HG03575 (cell line): ENCODE measurements around the gene CHD5.
A peak's percentile ranks its signal among the peaks of the same experiment; 100 is the strongest.

ENCODE experiments used
- ATAC-seq: cut with Tn5 transposase; IDR thresholded peaks from one replicate; pipeline ENCODE4 v1.9.1; 2021; ENCODE audit not compliant: unreplicated experiment, insufficient number of reproducible peaks, low FRiP score; ENCODE audit errors: extremely low read depth

The CHD5 gene

DNA sequence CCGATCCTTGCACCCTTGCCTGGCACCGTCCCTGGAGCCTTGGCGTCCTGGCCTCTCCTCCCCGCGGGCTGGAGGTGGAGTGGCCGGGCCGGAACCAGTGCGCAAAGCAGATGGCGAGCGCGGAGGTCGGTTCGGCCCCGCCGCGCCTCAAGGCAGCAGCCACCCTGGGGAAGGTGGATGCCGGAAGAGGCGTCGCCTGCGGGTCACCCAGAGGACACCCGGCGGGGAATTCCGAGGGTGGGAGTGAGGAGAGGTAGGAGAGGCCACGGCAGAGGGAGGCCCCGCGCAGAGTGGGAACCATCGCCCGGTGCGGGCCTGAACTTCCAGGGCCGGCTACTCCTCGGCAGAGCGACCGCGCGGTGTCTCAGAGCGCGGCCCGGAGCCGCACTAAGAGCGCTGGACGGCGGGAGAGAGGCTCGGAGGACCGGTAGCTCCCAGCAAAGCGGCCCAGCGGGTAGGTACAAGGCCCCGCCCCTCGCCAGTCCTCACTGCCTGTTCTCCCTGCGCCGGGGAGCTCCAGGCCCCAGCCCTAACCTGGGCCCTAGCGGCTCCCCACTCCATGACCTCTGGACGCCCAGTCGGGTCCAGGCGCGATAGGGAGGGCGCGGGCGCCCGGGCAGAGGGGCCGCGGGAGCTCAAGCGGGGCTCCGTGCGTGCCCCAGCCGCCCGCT is 25.9 kb upstream of the CHD5 start, which contains the start of gene RNF207:
TSS of gene RNF207 (plus strand) at position 271 of the 671 bp plus-strand sequence. CDS start 417 bp downstream, outside the sequence.
- ATAC-seq, result no peak

DNA sequence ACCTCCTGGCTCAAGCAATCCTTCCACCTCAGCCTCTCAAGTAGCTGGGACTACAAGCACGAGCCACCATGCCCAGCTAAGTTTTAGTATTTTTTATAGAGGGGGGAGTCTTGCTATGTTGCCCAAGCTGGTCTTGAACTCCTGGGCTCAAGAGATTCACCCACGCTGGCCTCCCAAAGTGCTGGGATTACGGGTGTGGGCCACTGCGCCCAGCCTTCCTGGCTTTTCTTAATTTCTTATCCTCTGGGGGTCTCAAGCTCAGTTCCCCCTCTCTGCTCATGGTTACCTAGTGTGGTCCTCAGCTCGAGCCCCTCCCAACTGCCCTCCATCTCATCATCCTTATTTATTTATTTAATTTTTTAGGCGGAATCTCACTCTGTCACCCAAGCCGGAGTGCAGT is 22.1 kb upstream of the CHD5 start:
- ATAC-seq, result no peak

DNA sequence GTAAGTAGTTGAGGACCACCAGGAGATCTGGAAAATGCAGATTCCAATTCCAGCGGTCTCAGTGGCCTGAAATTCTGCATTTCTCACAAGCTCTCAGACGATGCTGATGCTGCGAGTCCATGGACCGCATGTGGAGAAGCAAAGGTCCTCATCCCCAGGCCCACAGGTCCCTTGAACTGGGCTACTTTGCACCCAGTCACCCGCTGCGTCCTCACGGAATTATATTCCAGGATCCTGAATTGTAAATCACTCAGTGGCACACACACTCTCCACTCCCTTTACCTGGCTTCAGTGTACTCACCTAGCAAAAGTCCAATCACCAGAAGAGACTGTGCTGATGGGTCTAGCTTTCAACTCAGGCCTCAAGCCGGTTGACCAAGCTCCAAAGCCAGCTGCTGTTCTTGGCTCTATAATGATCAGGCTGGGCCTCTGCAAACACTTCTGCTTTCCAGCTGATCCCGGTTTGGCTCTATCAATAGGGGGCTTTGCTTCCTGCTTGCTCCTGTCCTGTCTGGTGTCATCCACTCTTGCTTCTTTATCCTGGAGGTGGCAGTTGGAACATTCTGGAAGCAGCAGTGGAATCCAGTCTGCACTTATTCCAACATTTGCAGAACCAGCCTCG is 20.2 kb upstream of the CHD5 start:
- no peak for ATAC-seq

DNA sequence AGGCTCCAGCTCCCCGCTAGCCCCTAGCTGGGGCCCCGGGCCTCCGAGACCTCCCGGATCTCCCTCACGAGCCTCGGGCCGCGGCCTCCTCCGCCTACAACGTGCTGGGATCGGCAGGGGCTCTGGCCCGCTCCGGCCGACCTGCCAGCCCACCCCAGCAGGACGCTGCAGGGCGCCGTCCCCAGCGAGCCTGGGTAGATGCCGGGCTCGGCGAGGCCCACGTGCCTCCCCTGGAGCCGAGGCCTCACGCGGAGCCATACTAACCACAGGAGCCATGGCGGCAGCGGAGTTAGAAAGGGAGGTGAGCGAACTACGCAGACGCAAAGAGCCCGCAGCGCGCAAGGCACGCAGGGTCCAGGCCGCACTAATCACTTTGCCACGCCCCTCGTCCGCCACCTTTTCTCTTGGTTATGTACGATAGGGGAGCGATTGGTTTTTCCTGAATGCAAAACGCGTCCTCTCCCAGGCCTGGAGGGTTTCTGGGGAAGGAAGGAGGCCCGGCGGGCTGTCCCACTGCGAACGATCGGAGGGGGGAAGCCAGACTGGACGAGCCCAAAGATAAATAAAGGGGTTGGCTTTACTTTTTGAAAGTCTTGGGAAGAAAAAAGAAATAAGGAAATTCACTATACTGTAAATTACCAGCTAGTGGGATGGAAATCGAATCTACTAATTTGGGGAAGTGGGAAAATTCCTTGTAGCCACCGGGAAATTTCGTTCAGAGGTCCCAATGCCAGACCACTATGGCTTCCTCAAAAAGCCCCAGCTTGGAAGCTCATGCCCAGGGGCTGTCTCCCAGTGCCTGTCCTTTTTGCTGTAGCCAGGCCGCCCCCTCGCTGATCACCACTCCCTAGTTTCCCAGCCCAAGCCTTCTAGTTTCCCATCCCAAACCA is 19.4 kb upstream of the CHD5 start, which contains the start of gene RPL22:
TSS of gene RPL22 (minus strand) at position 298 of the 890 bp plus-strand sequence. CDS start at position 276, 22 bp downstream.
- peak; percentile 79 for ATAC-seq

DNA sequence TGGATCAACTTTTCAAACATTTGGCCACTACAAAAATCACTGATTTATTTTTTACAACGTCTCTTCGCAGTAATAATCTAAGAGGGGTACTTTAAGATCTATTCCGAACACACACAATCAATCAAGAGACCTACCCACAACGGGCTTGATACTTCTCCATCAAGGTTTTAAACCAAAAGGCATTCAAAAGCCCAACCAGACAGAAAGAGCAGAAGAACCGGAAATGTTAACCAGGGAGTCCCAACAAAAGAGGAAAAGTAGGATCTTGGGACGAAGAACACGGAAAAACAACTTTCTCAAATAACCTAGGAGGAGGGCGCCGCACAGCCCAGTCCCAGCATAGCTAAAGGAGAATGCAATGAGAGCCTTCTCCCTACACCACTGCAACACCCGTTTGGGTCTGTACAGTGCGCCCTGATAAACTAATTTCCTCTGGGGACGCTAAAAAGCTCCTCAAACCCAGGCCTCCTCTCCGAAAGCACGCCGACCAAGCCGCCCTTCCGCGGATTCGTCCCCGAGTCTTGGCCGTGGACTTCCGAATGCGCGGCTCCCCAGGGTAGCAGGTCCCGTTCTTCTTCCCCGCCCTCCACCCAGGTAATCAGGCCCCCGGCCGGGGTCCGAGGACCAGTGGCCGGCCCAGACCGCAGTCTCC is 18.7 kb upstream of the CHD5 start:
- ATAC-seq, result no peak

DNA sequence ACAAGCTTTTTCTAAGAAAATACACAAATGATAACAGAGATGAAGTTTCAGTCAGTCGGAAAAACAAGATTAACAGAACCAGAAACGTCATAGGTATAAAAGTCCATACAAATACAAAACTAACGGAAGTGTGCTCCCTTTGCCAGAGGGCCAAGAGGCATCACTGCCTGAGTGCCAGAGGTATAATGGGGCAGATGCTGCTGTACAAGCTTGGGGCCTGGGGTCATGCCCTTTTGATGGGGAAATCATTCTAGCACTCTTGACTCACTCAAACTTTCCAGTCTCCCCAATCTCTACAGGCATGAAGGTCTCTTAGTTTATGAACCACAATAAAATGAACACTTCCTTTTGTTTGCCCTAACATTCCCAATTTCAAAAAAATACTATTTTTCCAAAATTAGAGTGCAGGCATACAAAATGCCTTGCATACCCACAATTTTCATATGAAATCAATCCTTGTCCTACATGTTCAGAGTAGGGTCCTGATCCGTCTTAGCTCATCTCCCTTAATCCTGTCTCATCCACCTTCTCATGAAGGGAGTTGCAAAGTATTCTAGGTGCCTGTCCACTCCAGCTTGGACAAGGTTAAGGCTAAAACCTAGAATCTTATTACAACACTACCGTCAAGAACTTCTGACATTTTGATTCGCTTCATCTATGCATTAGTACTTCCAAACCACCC is 17.8 kb upstream of the CHD5 start:
- ATAC-seq, result no peak

DNA sequence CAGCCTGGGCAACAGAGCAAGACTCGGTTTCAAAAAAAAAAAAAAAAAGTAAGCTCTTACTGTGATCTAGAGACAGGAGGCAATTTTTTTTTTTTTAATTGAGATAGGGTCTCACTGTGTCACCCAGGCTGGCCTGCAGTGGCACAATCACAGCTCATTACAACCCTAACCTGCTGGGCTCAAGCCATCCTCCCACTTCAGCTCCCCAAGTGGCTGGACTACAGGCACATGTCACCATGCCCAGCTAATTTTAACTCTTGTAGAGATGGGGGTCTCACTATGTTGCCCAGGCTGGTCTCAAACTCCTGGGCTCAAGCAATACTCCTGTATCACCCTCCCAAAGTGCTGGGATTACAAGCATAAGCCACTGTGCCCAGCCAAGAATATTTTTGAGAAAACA is 11.8 kb upstream of the CHD5 start:
- no peak for ATAC-seq

DNA sequence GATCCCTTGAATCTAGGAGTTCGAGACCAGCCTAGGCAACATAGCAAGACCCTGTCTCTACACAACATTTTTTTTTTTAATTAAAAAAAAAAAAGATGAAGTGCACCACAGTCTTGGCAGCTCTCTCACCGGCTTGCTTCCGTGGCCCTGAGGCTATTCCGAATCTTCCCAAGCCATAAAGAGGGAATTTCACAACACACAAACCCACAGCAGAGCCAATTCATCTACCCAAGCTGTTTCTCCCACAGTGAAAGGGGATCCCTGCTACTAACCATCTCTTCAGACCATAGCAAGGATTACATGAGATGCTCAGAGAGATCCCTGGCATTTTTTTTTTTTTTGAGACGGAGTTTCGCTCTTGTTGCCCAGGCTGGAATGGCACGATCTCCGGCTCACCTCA is 8.3 kb upstream of the CHD5 start:
- no peak for ATAC-seq

DNA sequence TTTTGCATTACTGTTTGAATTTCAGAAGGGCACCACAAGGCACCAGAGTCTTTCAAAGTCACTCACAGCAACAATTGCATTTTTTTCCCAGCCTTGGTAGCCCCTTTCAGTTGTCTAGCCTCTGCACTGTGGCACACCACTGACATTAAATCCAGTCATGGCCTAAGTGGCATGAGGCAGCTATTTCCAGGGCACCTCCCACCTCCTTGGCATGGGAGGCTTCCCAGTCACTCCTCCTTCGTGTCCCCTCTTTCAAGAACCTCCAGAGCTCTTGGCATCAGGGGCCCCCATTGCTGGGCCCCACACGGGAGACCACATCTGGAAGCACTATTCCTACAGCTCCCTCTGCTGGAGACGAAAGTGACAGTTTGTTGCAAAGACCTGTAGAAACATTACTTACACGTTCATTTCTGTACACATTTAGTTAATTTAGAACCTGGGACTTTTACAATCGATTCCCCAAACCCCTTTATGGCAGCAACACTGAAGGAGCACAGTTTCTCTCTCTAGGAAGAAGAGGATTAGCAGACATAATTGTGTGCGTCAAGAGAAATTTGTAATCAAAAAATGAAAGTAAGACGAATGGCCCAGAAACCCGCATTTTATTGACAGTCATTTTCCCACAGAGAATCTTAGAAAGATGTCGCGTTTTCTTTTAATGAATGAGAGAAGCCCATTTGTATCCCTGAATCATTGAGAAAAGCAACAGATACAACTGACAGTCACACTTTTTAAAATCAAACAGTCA is 5.7 kb upstream of the CHD5 start:
- no peak for ATAC-seq

DNA sequence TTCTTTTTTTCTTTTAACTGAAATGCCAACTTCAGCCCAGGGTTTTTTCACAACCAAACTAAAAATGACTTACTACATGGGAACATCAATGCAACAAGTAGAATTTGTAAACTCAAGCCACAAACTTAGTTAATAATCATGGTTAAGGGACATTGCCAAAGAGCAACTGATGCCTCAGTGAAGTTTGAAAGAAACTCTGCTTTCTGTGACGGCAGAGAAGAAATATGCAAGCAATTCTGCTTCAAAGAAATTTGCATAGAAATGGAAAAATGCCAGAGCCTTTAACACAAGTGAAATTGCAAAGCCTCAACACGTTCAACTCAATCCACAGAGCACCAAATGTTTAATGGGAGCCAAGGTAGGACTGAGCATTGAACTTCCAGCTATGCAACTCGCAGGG is 5.0 kb upstream of the CHD5 start:
- no peak for ATAC-seq

DNA sequence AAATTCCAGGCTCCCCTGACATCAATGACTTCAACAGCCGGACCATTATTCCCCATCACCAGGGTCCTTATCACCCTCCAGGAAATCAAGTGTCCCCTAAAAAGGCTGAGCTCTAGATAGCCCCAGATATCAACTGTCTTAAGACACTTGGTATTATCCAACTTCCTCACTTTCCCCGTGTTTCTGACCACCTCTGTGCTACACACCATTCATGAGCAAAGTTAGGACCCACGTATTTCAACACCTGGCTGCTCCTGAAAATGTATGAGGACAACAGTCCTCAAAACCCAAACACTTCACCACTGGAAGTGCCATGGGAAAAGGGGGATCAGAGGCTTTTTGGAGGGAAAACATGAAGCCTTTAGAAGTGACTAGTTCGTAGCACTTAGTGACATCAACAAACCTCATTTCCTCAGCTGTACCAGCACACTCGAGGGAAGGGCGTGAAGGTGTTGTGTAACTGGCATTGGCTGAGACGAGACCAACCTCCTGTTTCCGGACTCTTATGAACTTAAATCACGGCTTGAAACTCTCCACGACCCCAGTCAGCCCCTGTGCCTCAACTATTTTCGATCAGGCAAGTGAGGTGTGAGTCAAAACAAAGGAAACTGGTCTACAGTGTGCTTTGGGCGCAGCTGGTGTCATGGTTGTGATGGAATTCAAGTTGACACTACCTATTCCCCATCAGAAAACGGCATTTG is 4.1 kb upstream of the CHD5 start:
- no peak for ATAC-seq

DNA sequence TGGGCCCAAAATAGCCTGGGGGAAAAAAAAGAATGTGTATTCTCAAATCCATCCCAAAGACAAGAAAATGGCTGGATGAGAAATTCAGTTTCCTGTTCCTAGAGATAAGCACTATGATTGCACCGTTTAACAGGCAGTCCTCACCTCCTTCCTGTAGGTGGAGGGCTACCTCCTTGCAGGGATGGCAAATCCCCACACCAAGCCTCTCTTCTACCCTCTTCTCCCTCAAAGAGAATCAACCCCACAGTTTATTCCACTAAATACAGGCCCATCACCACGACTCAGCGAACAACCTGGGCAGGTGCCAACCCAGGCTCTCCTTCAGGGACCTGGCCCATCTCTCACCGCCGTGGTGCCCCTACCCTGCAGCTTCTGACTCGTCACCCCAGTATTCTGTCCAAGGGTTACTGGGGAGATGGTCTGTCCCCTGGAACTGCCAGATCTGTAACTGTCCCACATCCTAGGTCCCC is 3.4 kb upstream of the CHD5 start:
- ATAC-seq, result no peak

DNA sequence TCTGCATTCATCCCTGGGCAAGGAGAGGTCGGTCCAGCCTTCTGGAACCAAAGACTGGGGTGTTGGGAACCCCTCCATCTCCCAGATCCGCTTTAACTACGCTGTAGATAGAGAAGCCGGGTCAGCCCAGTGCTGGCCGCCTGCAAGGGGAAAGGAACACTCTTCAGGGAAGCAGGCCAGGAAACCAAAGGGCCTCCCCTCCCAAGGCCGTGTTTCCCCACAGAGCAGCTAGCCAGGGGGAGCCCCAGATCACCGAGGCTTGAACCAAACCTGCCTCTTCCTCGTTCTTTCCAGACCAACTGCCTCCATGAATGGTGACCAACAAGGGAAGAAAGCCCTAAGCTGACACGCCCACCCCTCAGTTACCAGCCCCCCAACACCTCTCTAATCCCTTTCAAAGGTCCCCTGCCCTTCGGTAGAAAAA is 1.2 kb upstream of the CHD5 start:
- ATAC-seq, result no peak

DNA sequence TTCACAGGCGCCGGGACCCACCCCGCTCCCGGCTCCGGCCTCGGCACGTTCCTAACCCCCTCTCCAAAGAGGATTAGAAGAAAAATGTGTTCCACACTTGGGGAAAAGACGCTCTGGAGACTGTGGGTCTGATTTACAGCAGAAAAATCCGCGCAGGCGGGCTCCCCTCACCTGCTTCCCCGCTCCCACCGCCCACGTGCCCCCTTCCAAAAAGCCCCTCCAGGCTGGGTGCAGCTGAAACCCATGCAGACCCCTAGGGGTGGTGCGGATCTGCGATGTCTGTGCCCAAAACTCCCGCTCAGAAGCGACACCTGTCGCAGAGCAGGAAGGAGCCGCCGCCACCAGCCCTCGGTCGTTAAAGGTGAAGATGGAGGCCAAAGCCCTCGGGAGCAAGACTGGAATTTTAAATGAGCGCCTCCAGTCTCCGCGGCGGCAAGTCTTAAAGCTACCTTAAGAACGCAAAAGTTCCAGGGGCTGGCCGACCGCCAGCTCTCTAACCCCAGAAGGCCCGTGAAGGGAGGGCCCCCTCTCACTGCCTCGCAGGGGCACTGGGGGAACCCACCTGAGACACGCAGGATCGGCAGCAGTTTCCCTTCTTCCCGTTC is 688 bp upstream of the CHD5 start:
- ATAC-seq, result no peak

DNA sequence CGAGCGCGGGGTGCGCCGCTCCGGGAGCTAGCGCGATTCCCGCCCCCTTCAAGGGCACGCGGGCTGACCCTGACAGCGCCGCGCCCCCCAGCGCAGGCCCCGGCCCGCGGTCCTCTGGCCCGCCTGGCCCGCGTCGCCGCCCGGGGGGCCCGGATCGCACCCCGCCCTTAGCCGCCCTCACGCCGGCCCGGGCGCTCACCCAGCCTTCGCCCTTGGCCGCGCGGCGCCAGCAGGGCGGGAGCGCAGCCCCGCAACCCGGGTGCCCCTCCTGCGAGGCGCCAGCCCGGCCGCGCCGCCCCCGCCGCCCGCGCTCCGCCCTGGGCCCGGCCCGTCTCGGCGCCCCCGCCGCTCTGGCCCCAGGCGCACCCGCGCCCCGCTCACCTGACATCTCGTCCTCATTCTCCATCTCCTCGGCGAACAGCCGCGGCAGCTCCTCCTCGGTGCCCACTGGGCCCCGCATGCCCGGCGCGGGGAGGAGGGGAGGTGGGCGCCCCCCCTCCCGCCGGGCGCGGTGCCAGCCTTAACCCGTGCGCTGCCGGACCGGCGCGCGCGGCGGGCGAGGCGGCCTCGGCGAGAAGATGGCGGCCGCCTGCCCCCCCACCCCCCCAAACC is 451 bp downstream of the CHD5 start:
- no peak for ATAC-seq

DNA sequence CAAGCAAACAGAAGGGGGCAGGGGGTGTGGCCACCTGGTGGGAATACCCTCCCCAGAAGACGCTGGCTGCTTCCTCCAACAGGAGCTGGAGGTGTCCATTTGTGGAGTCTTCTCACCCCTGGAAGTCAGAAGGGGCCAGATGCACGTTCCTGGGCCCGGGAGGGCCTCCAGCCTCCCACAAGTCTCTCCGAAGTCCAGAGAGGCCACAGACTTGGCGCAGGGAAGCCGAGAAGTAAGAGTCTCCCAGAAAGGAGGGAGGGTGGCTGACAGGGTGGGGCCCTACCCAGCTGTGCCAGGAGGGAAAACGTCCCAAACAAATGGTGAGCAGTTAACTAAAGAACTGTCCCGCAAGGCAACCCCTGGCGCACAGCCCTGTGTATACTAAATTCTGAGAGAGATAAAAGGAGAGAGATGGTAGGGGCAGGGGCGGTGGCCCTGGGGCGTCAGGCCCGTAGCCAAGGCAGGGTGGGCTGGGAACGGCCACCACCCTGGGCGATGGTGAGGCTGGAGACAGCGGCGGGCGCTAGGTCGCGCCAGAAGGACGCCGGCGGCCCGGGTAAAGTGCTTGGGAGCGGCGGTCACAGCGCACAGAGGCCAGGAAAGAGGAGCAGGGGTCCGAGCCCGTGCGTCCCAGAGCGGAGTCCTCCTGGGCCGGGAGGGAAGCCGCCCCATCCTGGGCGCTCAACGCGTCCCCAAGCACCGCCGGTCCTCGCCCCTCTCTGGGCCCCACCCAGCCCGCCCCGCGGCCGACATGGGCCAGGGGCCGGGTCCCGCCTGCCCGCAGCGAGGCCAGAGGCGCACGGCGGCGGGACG is 1.2 kb downstream of the CHD5 start:
- no peak for ATAC-seq
